Measurements from ENCODE around the gene GOLGA6L9. TPM values are rescaled to one million over a fixed set of nuclear protein-coding genes. Genes with fewer than 3 reads are reported as not detected.
"Not testable (repeated sequence)": the region's sequence is repeated elsewhere in the genome, so short reads cannot be mapped to it uniquely, and the experiment has no call there.

The GOLGA6L9 gene
- total RNA-seq, 2 donors from 2014 or later, result 5.2 to 5.6 TPM

DNA sequence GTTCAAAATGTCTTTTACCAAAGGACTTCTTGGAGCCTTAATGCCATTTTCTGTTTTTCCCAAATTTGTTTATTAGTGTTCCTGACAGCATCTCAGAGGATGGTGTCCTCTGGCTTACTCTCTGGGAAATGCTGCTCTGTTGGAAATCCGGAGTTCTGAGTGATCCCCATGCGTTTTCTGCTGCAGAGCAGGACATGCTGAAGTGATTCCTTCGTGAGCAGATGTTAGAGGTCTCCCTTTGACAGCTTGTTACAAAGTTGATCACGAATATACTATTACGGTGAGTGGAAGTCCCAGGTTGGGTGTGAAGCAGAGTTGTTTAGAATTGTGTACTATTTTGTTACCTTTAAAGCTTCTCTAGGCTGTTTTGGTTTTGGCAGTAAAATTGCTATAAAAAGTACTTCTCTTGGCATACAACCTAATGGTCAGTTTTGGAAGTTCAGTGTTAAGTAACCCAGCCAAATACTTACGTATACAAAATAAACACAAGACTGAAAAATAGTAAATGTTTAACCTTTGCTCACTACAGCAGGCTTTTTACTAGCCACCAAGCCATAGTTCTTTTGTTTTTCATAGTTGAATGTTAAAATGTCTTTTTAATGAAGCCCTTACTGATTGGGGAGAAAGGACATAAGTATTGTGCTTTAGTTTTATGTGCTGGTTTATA lies 15.0 kb upstream of the GOLGA6L9 start:
- Histone ChIP-seq H3K4me1 (peaks cover 19% of the 10 kb centered on the region), H3K27ac (peak overlapping the region in 3 of 4 donors; percentile 38 to 55 (median 46))
- H3K4me3 ChIP-seq; H3K36me3 ChIP-seq (replicated peaks in 1 of 2; ENCODE audit: insufficient read depth in 1 of 2, low read depth in 2 of 2); intact Hi-C loops (cut with DNase I); H3K9me3 ChIP-seq; H3K27me3 ChIP-seq: not testable (repeated sequence)
- 15 to 18% methylated on average over 6 of the region's 6 CpGs for WGBS, 2 donors
- ATAC-seq (peak; percentile 89), DNase-seq (peak in 1 of 4 donors; percentile 5)
- TF ChIP-seq, protein P1, sequence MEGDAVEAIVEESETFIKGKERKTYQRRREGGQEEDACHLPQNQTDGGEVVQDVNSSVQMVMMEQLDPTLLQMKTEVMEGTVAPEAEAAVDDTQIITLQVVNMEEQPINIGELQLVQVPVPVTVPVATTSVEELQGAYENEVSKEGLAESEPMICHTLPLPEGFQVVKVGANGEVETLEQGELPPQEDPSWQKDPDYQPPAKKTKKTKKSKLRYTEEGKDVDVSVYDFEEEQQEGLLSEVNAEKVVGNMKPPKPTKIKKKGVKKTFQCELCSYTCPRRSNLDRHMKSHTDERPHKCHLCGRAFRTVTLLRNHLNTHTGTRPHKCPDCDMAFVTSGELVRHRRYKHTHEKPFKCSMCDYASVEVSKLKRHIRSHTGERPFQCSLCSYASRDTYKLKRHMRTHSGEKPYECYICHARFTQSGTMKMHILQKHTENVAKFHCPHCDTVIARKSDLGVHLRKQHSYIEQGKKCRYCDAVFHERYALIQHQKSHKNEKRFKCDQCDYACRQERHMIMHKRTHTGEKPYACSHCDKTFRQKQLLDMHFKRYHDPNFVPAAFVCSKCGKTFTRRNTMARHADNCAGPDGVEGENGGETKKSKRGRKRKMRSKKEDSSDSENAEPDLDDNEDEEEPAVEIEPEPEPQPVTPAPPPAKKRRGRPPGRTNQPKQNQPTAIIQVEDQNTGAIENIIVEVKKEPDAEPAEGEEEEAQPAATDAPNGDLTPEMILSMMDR (IDR thresholded peaks at IDR 0.05), result peak in 5 of 7 experiments; percentile 17 to 53 (median 49)

DNA sequence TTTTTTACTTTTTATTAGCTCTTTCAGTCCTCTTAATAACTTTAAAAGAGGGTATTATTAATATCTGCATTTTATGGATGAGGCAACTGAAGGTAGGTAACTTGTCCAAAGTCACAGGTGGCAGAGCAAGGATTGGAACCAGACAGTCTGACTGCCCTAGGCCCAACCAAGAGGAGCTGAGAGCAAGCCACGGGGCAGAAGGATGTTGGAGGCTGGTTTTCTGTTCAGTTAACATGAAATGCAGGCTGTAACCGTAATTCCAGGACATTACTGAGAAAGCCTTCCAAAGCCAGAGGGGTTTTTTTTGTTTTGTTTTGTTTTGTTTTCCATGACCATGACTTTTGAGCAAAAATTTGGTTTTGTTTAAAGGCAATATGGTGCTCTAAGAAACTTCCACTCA lies 9.1 kb upstream of the GOLGA6L9 start:
- H3K9me3 ChIP-seq; H3K36me3 ChIP-seq (replicated peaks in 1 of 2; ENCODE audit: insufficient read depth in 1 of 2, low read depth in 2 of 2); H3K4me1 ChIP-seq; H3K27ac ChIP-seq; H3K27me3 ChIP-seq; H3K4me3 ChIP-seq; DNase-seq; intact Hi-C loops (cut with DNase I); ATAC-seq: not testable (repeated sequence)
- WGBS, 2 donors, result 80 to 85% methylated on average over 2 of the region's 2 CpGs

GRCh38 chr15:82420966-82421365 lies 8.7 kb upstream of the GOLGA6L9 start:
- H3K4me3 ChIP-seq; DNase-seq; H3K36me3 ChIP-seq (replicated peaks in 1 of 2; ENCODE audit: insufficient read depth in 1 of 2, low read depth in 2 of 2); intact Hi-C loops (cut with DNase I); H3K27me3 ChIP-seq; H3K9me3 ChIP-seq; ATAC-seq; H3K27ac ChIP-seq; H3K4me1 ChIP-seq: not testable (repeated sequence)
- WGBS, 2 donors, result no CpG with 5 or more reads among the region's 1 CpG

- 33 to 36% methylated on average over 1 of the region's 1 CpG for WGBS, 2 donors
- H3K27ac ChIP-seq; H3K27me3 ChIP-seq; ATAC-seq; H3K36me3 ChIP-seq (replicated peaks in 1 of 2; ENCODE audit: insufficient read depth in 1 of 2, low read depth in 2 of 2); DNase-seq; H3K4me3 ChIP-seq; H3K9me3 ChIP-seq; H3K4me1 ChIP-seq; intact Hi-C loops (cut with DNase I): not testable (repeated sequence)
These were observed 2.5 kb upstream of the GOLGA6L9 start for GRCh38 chr15:82427117-82427516.

GRCh38 chr15:82445420-82445819 lies 15.8 kb downstream of the GOLGA6L9 start:
- H3K27ac ChIP-seq, result peak overlapping the region in 3 of 4 donors; percentile 53 to 70 (median 65)
- H3K36me3 ChIP-seq (replicated peaks in 1 of 2; ENCODE audit: insufficient read depth in 1 of 2, low read depth in 2 of 2); H3K4me1 ChIP-seq; intact Hi-C loops (cut with DNase I); H3K4me3 ChIP-seq; H3K27me3 ChIP-seq; H3K9me3 ChIP-seq; ATAC-seq: not testable (repeated sequence)
- TF ChIP-seq, protein P1 (IDR thresholded peaks at IDR 0.05), result peak in 2 of 7 experiments; percentile 9 to 36
- TF ChIP-seq POLR2A (IDR thresholded peaks at IDR 0.05), result peak in 1 of 3 donors; percentile 22
- 2% methylated on average over 11 of the region's 32 CpGs; no CpG with 5 or more reads in 1 of the 2 donors for WGBS, 2 donors
- DNase-seq, result peak; percentile 34 to 67 (median 48)

DNA sequence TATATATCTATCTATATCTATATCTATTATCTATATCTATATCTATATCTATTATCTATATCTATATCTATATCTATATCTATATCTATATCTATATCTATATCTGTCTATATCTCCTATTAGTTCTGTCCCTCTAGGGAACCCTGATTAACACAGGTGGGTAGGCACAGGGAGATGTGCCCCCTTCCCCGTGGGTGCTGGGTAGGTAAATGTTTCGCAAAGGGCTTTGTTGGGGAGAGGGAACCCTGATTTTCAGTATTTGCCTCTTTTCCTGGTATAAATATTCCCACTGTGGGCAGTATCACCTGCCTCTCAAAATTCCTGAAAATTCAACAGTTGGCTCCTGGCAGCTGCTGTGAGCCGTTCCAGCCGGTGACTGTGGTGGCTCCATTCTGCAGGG lies 27.7 kb downstream of the GOLGA6L9 start:
- DNase-seq, result not testable (repeated sequence)
- 95 to 98% methylated on average over 2 of the region's 4 CpGs for whole genome bisulfite sequencing, 2 donors

GRCh38 chr15:82465629-82466028 lies 36.0 kb downstream of the GOLGA6L9 start:
- H3K9me3 ChIP-seq; H3K4me1 ChIP-seq; H3K27ac ChIP-seq; intact Hi-C loops (cut with DNase I); H3K4me3 ChIP-seq; H3K27me3 ChIP-seq; H3K36me3 ChIP-seq (replicated peaks in 1 of 2; ENCODE audit: insufficient read depth in 1 of 2, low read depth in 2 of 2); ATAC-seq; DNase-seq: not testable (repeated sequence)
- WGBS, 2 donors, result no CpG with 5 or more reads among the region's 5 CpGs

More for the DNA sequence above, 27.7 kb downstream of the GOLGA6L9 start:
- H3K36me3 ChIP-seq (replicated peaks in 1 of 2; ENCODE audit: insufficient read depth in 1 of 2, low read depth in 2 of 2); H3K4me1 ChIP-seq; intact Hi-C loops (cut with DNase I); H3K4me3 ChIP-seq; ATAC-seq; H3K27me3 ChIP-seq; H3K27ac ChIP-seq; H3K9me3 ChIP-seq: not testable (repeated sequence)

- 0% methylated on average over 2 of the region's 11 CpGs; no CpG with 5 or more reads in 1 of the 2 donors for WGBS, 2 donors
These were observed 38.6 kb downstream of the GOLGA6L9 start for GRCh38 chr15:82468205-82468604.

DNA sequence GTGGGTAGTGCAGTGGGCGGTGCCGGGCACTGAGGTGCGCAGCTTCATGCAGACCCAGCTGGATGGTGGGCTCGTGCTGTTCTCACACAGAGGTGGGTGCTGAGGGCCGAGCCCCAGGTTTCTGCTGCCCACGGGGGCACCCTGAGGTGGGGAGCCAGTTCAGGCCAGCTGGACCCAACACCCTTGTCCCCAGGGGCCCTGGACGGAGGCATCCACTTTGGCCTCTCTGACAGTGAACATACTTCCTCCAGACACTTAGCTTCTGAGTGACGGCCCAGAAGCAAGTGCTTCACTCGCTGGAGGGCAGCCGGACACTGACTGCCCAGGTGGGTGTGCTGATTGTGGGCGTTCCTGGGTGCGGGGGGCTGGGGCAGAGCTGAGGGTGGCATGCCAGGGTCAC lies 39.8 kb downstream of the GOLGA6L9 start:
- intact Hi-C loops (cut with DNase I); DNase-seq: not testable (repeated sequence)
- no CpG with 5 or more reads among the region's 12 CpGs for WGBS, 2 donors

More at GRCh38 chr15:82468205-82468604, 38.6 kb downstream of the GOLGA6L9 start:
- H3K4me3 ChIP-seq; H3K4me1 ChIP-seq; H3K27me3 ChIP-seq; H3K36me3 ChIP-seq (replicated peaks in 1 of 2; ENCODE audit: insufficient read depth in 1 of 2, low read depth in 2 of 2); intact Hi-C loops (cut with DNase I); H3K27ac ChIP-seq; H3K9me3 ChIP-seq; DNase-seq: not testable (repeated sequence)
- peak; percentile 93 for ATAC-seq

DNA sequence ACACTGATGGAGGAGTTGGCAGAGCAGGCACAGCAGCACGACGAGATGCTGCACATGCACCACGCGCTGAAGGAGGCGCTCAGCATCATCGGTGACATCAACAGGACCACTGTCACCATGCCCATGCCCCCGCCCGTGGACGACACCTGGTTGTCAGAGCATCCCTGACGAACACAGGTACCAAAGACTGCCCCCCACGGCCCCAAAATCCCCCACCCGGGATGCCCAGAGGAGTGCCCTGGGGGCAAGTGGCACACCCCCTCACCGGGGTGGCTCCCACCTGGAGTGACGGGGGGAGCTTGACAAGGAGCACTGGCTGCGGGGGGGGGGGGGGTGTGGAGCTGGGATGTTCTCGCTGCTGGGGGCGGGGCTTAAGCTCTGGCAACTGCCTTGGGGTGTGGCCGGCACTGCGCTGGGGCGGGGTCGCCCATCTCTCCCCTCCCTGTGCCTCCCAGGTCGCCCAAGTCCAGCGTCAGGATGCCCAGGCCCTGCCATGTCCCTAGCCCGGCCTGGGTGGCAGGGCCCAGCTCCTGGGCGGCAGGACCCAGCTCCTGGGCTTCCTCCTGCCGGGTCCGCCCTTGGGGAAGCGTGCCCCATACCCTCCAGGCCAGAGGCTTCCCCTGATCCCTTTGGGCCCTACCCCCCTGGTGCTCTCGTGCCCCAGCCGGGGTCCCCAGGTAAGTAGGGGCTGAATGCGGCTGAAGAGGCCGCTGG lies 42.8 kb downstream of the GOLGA6L9 start:
- H3K4me3 ChIP-seq; intact Hi-C loops (cut with DNase I); H3K36me3 ChIP-seq (replicated peaks in 1 of 2; ENCODE audit: insufficient read depth in 1 of 2, low read depth in 2 of 2); H3K4me1 ChIP-seq; H3K27me3 ChIP-seq; H3K9me3 ChIP-seq; H3K27ac ChIP-seq; ATAC-seq: not testable (repeated sequence)
- 90 to 91% methylated on average over 7 to 12 of the region's 32 CpGs for WGBS, 2 donors
- DNase-seq, result peak in 1 of 4 donors; percentile 14

More for the DNA sequence above, 39.8 kb downstream of the GOLGA6L9 start:
- H3K4me1 ChIP-seq; H3K36me3 ChIP-seq (replicated peaks in 1 of 2; ENCODE audit: insufficient read depth in 1 of 2, low read depth in 2 of 2); H3K9me3 ChIP-seq; H3K4me3 ChIP-seq; ATAC-seq; H3K27me3 ChIP-seq; H3K27ac ChIP-seq: not testable (repeated sequence)
